RWPE2 (cell line): Measurements from ENCODE around the gene RASSF7.

ENCODE experiments used
- ATAC-seq: fragments of 200-7000 bp; cut with Tn5 transposase; 3 replicates; pipeline ENCODE4 v1.9.1; 2021; ENCODE audit warnings: low read depth
- DNase-seq: peaks from one replicate; pipeline ENCODE4 v3.0.0-alpha.2; 2020; ENCODE audit warnings: low spot score
- H3K27ac ChIP-seq: fragments of 450-650 bp; 2 replicates; pipeline ENCODE4 v1.5.1; 2017; ENCODE audit warnings: mild to moderate bottlenecking; ENCODE audit not compliant: poor library complexity, severe bottlenecking
- H3K27me3 ChIP-seq: fragments of 250-450 bp; sonication (Bioruptor Pico); 2 replicates; pipeline ENCODE4 v1.5.1; 2021; ENCODE audit warnings: mild to moderate bottlenecking, moderate library complexity; ENCODE audit not compliant: insufficient read depth, poor library complexity, severe bottlenecking
- H3K36me3 ChIP-seq: fragments of 250-450 bp; sonication (Bioruptor Pico); 2 replicates; pipeline ENCODE4 v1.5.1; 2020; ENCODE audit warnings: low read depth, mild to moderate bottlenecking, moderate library complexity
- H3K4me1 ChIP-seq: fragments of 250-450 bp; sonication (Bioruptor Pico); 2 replicates; pipeline ENCODE4 v1.5.1; 2021; ENCODE audit warnings: mild to moderate bottlenecking, moderate library complexity; ENCODE audit not compliant: insufficient read depth, poor library complexity, severe bottlenecking
- H3K4me3 ChIP-seq: fragments of 250-450 bp; sonication (Bioruptor Pico); 2 replicates; pipeline ENCODE4 v1.5.1; 2021; ENCODE audit warnings: mild to moderate bottlenecking, moderate library complexity; ENCODE audit not compliant: severe bottlenecking
- H3K9me3 ChIP-seq: fragments of 250-450 bp; sonication (Bioruptor Pico); 2 replicates; pipeline ENCODE4 v1.5.1; 2021; ENCODE audit warnings: mild to moderate bottlenecking, moderate library complexity; ENCODE audit not compliant: severe bottlenecking
- CTCF ChIP-seq: fragments of 450-650 bp; IDR thresholded peaks from one replicate; pipeline ENCODE4 v1.5.1; 2017; ENCODE audit warnings: mild to moderate bottlenecking, moderate library complexity; ENCODE audit not compliant: poor library complexity, severe bottlenecking

The RASSF7 gene

GRCh38 chr11:608791-609251 lies 48.1 kb downstream of the RASSF7 start:
- peaks cover 86% of the 10 kb centered on the region for H3K36me3 ChIP-seq
- DNase-seq (peak; percentile 57), ATAC-seq (no peak)
- TF ChIP-seq CTCF, result no peak
- no peak overlapping the region for H3K4me3 ChIP-seq
- no peaks in the 10 kb centered on the region for H3K9me3 ChIP-seq
- H3K4me1 ChIP-seq, result peaks cover 2% of the 10 kb centered on the region
- H3K27me3 ChIP-seq, result no peaks in the 10 kb centered on the region
- no peak overlapping the region for H3K27ac ChIP-seq

- H3K27me3 ChIP-seq, result no peaks in the 10 kb centered on the region
- H3K9me3 ChIP-seq, result no peaks in the 10 kb centered on the region
- H3K27ac ChIP-seq, result no peak overlapping the region
- peaks cover 86% of the 10 kb centered on the region for H3K36me3 ChIP-seq
- no peak for ATAC-seq
- DNase-seq, result peak; percentile 54
- no peak overlapping the region for H3K4me3 ChIP-seq
- peaks cover 8% of the 10 kb centered on the region for H3K4me1 ChIP-seq
- no peak for TF ChIP-seq CTCF
Observed at GRCh38 chr11:609341-609811, 48.6 kb downstream of the RASSF7 start.

- no peaks in the 10 kb centered on the region for H3K9me3 ChIP-seq
- peak; percentile 61 for DNase-seq
- H3K27ac ChIP-seq, result no peak overlapping the region
- peaks cover 77% of the 10 kb centered on the region for H3K36me3 ChIP-seq
- no peaks in the 10 kb centered on the region for H3K27me3 ChIP-seq
- H3K4me3 ChIP-seq, result no peak overlapping the region
- peaks cover 10% of the 10 kb centered on the region for H3K4me1 ChIP-seq
- TF ChIP-seq CTCF, result no peak
- ATAC-seq, result no peak
Observed at GRCh38 chr11:610146-610801, 49.5 kb downstream of the RASSF7 start.

- peaks cover 10% of the 10 kb centered on the region for H3K4me1 ChIP-seq
- no peaks in the 10 kb centered on the region for H3K9me3 ChIP-seq
- ATAC-seq (no peak), DNase-seq (peak; percentile 65)
- no peaks in the 10 kb centered on the region for H3K27me3 ChIP-seq
- no peak for TF ChIP-seq CTCF
- H3K27ac ChIP-seq, result no peak overlapping the region
- H3K36me3 ChIP-seq, result peaks cover 68% of the 10 kb centered on the region
- no peak overlapping the region for H3K4me3 ChIP-seq
Observed at GRCh38 chr11:611001-611996, 50.5 kb downstream of the RASSF7 start.
